HG02973 (cell line): ENCODE data around the gene FAP.
A peak's percentile ranks its signal among the peaks of the same experiment; 100 is the strongest.

ENCODE experiments used
- ATAC-seq: cut with Tn5 transposase; IDR thresholded peaks from one replicate; pipeline ENCODE4 v1.9.1; 2021; ENCODE audit warnings: moderate library complexity; ENCODE audit not compliant: unreplicated experiment

The FAP gene

DNA sequence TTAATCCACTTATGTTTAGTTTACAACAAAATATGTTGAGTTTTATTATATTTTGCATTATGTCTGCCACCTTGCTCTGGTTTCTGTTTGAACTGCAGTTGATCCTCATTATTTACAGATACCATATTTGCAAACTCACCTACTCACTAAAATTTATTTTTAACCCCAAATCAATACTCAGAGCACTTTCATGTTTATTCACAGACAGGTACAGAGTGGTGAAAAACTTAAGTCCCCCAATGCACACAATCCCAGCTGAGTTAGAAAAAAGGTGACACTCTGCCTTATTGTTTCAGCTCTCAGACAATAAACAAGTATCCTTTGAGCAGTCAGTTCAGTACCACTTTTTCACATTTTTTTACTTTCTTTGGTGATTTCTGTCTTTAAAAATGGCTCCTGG is 104.9 kb downstream of the FAP start:
- ATAC-seq: no peak

DNA sequence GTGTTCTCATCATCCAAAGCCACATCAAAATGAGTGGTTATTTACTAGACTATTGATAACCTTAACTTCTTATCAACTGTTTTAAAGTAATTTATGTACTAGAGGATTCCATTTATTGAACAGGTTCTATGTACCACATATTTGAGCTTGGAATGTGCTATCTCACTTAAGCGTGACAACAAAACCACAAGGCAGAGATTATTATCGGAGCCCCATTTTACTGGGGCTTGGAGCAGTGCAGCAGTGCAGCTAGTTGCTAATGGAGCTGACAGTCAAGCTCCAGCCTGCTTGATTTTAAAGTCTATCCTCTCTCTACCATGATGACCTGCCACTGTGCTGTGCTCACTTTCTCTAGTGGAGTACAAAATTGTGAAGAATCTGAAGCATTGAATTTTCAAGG is 115.8 kb downstream of the FAP start:
- no peak for ATAC-seq

DNA sequence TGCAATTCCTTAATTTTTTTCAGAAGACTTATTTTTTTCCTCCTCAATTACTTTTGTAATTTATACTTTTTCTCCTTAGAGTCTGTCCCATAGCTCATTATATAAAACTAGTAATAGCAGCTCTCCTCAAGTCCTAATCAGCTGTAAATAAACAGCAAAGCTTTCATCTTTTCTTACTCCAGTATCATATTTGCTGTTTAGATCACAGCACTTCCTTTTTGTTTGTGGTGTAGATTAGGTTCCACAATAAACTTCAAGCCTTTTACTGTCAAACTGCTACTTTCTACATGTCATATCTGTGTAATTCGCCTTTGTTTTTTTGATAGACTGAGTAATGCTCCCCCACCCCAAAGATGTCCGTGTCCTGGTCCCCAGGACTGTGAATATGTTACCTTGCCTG is 116.7 kb downstream of the FAP start:
- ATAC-seq: peak; percentile 18

DNA sequence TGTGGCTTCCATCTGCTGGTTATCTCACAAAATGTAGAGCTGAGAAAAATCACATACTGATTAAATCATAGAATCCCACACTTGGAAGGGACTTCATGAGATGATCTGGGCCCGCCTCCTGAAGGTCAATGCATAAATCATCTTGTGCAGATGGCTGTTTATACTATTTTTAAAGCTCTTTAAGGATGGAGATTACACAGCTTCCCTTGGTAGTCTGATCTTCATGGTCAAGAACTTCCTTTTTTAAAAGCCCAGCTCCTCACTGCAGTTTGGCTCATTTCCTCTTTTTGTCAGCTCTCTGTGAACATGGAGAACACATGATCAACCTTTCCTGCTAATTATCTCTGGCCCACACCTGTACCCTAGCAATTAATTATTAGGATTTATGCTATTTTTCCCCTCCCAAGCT is 117.1 kb downstream of the FAP start:
- peak; percentile 87 for ATAC-seq

DNA sequence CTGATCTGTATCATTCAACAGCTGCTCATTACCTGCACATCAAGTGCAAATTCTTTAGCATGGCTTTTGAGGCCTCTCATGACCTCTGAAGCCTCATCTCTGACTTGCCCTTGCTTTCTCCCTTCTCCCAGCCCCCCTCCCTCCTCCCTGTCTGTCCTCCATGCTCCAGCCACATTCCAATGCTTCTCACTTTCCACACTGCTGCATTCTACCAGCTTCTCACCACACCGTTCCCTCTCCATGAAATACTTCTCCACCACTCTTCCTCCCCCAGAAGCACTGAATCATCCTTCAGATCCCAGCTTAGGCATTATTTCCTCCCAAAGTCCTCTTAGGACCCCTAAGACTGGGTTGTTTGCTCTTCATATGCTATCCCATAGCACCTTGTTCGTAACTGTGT is 118.1 kb downstream of the FAP start:
- ATAC-seq: no peak

DNA sequence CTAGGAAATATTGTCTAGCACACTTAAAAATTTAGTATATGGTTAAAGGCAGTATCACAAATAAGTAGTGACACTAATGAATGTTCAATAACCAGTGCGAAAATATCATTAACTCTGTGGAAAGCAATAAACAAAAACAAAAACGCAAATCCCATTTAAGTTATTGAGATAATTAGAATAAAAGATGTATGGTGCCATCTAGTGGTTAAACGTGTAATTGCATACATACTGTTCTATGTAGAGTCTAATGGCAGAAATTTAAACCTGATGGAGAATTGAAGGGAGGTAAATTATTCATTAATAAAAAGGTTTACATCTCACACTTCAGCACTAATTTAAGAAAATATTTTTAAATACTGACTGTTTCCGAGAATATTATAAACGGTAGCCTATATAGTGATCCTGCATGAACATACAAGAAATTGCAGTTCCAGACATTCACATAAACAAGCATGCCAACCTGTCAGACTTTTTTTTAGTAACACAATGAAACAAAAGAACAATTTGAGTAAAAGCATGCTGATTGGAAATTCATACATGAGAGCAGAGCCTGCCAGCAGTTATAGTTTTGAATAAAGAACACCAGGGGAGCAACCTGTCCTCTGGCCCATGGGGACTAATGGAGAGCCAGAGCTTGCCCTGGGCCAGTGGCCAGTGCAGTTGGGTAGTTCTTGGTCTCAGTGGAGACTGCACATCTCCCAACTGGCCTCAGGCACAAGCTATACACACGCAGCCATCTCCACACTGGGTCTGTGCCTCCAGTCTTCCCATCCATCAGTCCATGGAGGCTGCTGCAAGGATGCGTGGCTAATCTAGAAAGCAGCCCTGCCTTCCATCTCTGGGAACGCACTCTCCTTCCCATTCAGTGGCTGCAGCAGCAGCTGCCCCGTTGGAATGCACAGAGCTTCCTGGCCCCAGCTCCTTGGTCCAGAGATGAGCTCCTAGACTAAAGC is 119.2 kb downstream of the FAP start:
- peak; percentile 38 for ATAC-seq
